ENCODE results near the gene LPP.

Gene LPP

DNA sequence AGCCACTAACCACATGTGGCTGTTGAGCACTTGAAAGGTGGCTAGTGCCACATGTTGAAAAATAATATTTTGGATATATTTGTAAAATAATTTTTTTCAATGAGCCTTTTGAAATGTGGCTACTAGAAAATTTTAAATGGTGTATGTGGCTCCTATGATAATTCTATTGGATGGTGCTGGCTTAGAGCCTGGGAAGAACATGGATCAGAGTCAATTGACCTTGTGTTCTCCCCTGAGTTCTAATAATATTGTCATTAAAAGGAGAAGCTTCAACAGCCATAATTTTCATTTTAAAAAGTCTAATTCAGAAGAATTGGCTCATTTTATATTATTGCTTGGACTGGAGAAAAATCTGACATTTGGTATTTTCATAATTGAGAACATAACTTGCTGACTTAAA lies 167.3 kb downstream of the LPP start:
- TF ChIP-seq, protein P1, sequence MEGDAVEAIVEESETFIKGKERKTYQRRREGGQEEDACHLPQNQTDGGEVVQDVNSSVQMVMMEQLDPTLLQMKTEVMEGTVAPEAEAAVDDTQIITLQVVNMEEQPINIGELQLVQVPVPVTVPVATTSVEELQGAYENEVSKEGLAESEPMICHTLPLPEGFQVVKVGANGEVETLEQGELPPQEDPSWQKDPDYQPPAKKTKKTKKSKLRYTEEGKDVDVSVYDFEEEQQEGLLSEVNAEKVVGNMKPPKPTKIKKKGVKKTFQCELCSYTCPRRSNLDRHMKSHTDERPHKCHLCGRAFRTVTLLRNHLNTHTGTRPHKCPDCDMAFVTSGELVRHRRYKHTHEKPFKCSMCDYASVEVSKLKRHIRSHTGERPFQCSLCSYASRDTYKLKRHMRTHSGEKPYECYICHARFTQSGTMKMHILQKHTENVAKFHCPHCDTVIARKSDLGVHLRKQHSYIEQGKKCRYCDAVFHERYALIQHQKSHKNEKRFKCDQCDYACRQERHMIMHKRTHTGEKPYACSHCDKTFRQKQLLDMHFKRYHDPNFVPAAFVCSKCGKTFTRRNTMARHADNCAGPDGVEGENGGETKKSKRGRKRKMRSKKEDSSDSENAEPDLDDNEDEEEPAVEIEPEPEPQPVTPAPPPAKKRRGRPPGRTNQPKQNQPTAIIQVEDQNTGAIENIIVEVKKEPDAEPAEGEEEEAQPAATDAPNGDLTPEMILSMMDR (IDR thresholded peaks at IDR 0.05; ENCODE audit: low read depth, low read length, missing control alignments) = no peak
- H3K4me3 ChIP-seq (ENCODE audit: low read depth, low read length) = no peak overlapping the region
- no peak for DNase-seq (ENCODE audit: low read depth)
- in situ Hi-C loops (cut with HindIII; ENCODE audit: low sequenced_read_pairs) = no loop called here

DNA sequence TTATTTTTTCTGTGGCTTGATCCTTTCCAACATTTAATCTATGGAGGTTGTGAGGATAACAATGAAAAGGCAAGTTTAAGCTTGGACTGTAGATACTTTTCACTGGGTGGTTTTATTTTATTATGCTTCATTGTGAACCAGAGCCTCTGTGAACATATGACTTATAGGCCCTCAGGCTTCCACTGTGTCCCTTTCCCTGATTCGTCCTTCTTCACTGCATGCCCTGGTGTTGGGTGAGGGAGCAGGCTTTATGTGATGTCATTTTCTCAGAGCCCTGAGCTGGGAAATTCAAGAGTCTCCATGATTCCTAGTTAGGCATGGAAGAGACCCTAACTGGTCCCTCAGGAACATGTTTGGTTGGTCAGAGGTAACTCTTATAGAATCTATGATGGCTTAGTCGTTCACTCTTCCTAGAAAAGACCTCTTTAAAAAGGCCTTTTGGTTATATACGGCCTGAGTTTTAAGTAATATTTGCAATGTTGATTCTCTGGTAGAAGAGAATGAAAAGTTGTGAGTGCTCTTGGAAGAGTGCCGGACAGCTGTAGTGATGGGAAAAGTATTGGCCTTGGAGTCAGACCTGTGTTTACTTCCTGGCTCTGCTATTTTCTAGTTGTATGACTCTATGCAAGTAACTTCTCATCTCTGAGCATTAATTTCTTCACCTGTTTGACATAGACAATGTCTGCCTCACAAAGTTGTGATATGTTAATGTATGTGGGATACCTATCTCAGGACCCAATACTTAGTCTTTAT lies 168.4 kb downstream of the LPP start:
- H3K4me3 ChIP-seq (ENCODE audit: low read depth, low read length) = no peak overlapping the region
- TF ChIP-seq, protein P1 (IDR thresholded peaks at IDR 0.05; ENCODE audit: low read depth, low read length, missing control alignments) = no peak
- in situ Hi-C loops (cut with HindIII; ENCODE audit: low sequenced_read_pairs) = no loop called here

DNA sequence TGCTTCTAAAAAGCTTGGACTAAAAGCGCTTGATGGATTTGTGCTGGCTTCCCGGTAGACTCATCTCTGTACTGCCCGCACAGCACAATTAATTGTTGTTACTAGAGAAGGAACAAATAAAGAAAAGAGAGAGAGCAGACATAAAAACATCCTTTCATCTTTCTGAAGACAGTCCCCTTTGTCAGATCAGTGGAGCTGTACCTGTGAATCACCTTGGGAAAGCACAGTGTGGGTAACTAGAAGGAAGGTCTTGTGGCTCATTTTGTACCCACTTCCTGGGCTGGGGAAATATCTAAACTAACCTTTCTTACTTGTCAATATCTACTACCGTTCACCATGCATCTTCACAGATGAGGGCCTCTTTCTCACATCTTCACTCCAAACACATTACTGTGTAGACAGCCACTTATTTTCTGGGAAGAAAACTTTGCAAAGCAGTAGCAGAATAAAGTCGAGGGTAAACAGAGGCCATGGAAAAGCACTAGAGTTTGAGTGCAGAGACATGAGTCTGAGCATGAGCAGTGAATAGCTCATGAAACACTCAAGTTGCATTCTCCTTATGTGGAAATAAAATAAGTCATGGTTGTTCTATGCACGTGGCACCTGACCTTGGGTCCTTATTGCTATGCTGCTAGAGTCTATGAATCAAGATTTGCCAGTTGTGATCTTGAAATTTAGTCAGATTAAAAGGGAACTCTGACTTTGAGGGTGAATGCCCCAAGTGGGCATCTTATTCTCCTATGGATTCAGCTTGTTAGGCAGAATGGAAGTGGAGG lies 169.3 kb downstream of the LPP start:
- no peak for DNase-seq (ENCODE audit: low read depth)
- TF ChIP-seq, protein P1 (IDR thresholded peaks at IDR 0.05; ENCODE audit: low read depth, low read length, missing control alignments) = no peak
- no peak overlapping the region for H3K4me3 ChIP-seq (ENCODE audit: low read depth, low read length)
- in situ Hi-C loops (cut with HindIII; ENCODE audit: low sequenced_read_pairs) = no loop called here

More for the DNA sequence above, 168.4 kb downstream of the LPP start:
- DNase-seq (ENCODE audit: low read depth) = no peak

DNA sequence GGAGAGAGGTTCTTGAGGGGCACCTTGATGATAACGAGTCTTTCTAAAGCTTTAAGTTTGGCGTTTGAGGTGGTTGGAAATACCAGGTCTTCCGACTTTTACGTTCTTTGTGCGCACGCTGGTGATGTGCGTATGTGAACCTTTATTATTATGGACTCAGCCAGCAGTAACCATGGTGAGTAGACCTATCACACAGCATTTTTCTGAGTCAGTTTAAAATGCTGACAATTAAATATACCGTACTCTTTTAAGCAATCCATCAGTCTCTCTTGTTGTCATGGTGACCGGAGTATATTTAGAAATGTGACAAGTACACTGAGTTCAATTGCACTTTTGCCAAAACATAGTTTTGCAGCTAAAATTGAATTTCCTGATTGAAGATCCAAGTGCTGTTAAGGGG lies 172.2 kb downstream of the LPP start:
- no peak overlapping the region for H3K4me3 ChIP-seq (ENCODE audit: low read depth, low read length)
- in situ Hi-C loops (cut with HindIII; ENCODE audit: low sequenced_read_pairs) = no loop called here
- TF ChIP-seq, protein P1 (IDR thresholded peaks at IDR 0.05; ENCODE audit: low read depth, low read length, missing control alignments) = no peak
- no peak for DNase-seq (ENCODE audit: low read depth)

- no peak overlapping the region for H3K4me3 ChIP-seq (ENCODE audit: low read depth, low read length)
- no peak for DNase-seq (ENCODE audit: low read depth)
- in situ Hi-C loops (cut with HindIII; ENCODE audit: low sequenced_read_pairs) = no loop called here
- TF ChIP-seq, protein P1 (IDR thresholded peaks at IDR 0.05; ENCODE audit: low read depth, low read length, missing control alignments) = no peak
These were observed 173.0 kb downstream of the LPP start for GRCh38 chr3:188326968-188327367.

- in situ Hi-C loops (cut with HindIII; ENCODE audit: low sequenced_read_pairs) = no loop called here
- H3K4me3 ChIP-seq (ENCODE audit: low read depth, low read length) = no peak overlapping the region
- DNase-seq (ENCODE audit: low read depth) = no peak
- TF ChIP-seq, protein P1 (IDR thresholded peaks at IDR 0.05; ENCODE audit: low read depth, low read length, missing control alignments) = no peak
These were observed 173.5 kb downstream of the LPP start for GRCh38 chr3:188327433-188327832.
